Activated CD4-positive, alpha-beta memory T cell treated with anti-CD3 and anti-CD28 coated beads for 36 hours (primary cell): ENCODE data around the gene EPHB1. TPM values are rescaled to one million over a fixed set of nuclear protein-coding genes. Genes with fewer than 3 reads are reported as not detected.

ENCODE experiments used
- CTCF ChIA-PET: fragments of 350-600 bp; sonication (Branson Sonifier 250); formaldehyde crosslinking; loops from one replicate; lab custom pipeline; 2021; ENCODE audit warnings: antibody characterized with exemption, inconsistent platforms; lab: Charles Lee
- POLR2A ChIA-PET: fragments of 350-600 bp; sonication (Branson Sonifier 250); formaldehyde crosslinking; loops from one replicate; lab custom pipeline; 2021; ENCODE audit warnings: antibody characterized with exemption; lab: Charles Lee
- DNase-seq: peaks from one replicate; pipeline ENCODE4 v3.0.0-alpha.2; 2020
- H3K27ac Mint-ChIP-seq: one replicate; pipeline ENCODE4 v1.8.0; 2021; ENCODE audit warnings: mixed read lengths
- H3K27me3 Mint-ChIP-seq: one replicate; pipeline ENCODE4 v1.8.0; 2021; ENCODE audit warnings: mixed read lengths
- H3K36me3 Mint-ChIP-seq: one replicate; pipeline ENCODE4 v1.8.0; 2021; ENCODE audit warnings: mixed read lengths
- H3K4me1 Mint-ChIP-seq: one replicate; pipeline ENCODE4 v1.8.0; 2021; ENCODE audit warnings: low read depth, mixed read lengths
- H3K4me3 Mint-ChIP-seq: one replicate; pipeline ENCODE4 v1.8.0; 2021; ENCODE audit warnings: mild to moderate bottlenecking, mixed read lengths
- H3K9me3 Mint-ChIP-seq: one replicate; pipeline ENCODE4 v1.8.0; 2021; ENCODE audit warnings: mixed read lengths
- intact Hi-C: fragments of 100-400 bp; cut with micrococcal nuclease; formaldehyde crosslinking; loops from one replicate; pipeline ENCODE4 v1.15.1; 2023
- total RNA-seq, 2 experiments: library from RNA; stranded (reverse); gene quantifications; one replicate each; pipeline ENCODE4 v1.2.3, GENCODE V29; 2021

Gene EPHB1
- total RNA-seq, 2 experiments from 2014 or later = 1.3 TPM

- CTCF ChIA-PET = no interaction called here
- intact Hi-C loops = no loop called here
Observed at GRCh38 chr3:135239615-135239884, 444.5 kb downstream of the EPHB1 start.

DNA sequence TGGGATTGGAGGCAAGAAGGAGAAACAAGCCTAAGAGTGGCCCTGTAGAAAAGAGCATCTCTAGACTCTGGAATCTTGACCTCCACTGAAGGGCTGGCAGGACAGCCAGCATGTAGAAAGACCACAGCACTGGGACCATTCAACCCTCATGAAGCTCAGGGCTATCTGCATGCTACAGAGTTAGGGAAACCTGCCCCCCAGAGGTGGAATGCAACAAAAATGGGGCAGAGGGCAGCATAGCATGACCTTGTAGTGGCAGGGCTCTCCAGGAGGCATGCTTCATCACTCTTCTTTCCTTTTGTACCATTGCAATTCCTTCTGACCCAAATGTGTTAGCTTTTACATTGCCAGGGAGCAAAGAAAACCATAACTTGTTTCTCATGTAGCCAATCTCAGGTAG lies 445.4 kb downstream of the EPHB1 start:
- no peak overlapping the region for H3K4me3 Mint-ChIP-seq
- no peaks in the 10 kb centered on the region for H3K9me3 Mint-ChIP-seq
- H3K4me1 Mint-ChIP-seq = no peaks in the 10 kb centered on the region
- intact Hi-C loops = loop anchor here (1.0 kb wide), 1 partner anchor 445 kb away; the partner anchor contains the start of gene EPHB1
- DNase-seq = no peak
- no peaks in the 10 kb centered on the region for H3K27me3 Mint-ChIP-seq
- H3K27ac Mint-ChIP-seq = no peak overlapping the region
- no peaks in the 10 kb centered on the region for H3K36me3 Mint-ChIP-seq
- POLR2A ChIA-PET = no interaction called here
- CTCF ChIA-PET = interaction anchor here (1.3 kb wide), 1 partner anchor 446 kb away, joined by 3 read pairs; no protein-coding TSS in a partner anchor

More at GRCh38 chr3:135239615-135239884, 444.5 kb downstream of the EPHB1 start:
- no peak overlapping the region for H3K4me3 Mint-ChIP-seq
- H3K4me1 Mint-ChIP-seq = no peaks in the 10 kb centered on the region
- no peaks in the 10 kb centered on the region for H3K27me3 Mint-ChIP-seq
- no peaks in the 10 kb centered on the region for H3K36me3 Mint-ChIP-seq
- H3K9me3 Mint-ChIP-seq = no peaks in the 10 kb centered on the region
- DNase-seq = no peak
- no peak overlapping the region for H3K27ac Mint-ChIP-seq
- POLR2A ChIA-PET = no interaction called here

GRCh38 chr3:135242285-135242684 lies 447.2 kb downstream of the EPHB1 start:
- intact Hi-C loops = no loop called here
- no peak overlapping the region for H3K4me3 Mint-ChIP-seq
- no peaks in the 10 kb centered on the region for H3K36me3 Mint-ChIP-seq
- no peaks in the 10 kb centered on the region for H3K9me3 Mint-ChIP-seq
- DNase-seq = no peak
- H3K4me1 Mint-ChIP-seq = no peaks in the 10 kb centered on the region
- no peaks in the 10 kb centered on the region for H3K27me3 Mint-ChIP-seq
- POLR2A ChIA-PET = no interaction called here
- CTCF ChIA-PET = no interaction called here
- no peak overlapping the region for H3K27ac Mint-ChIP-seq

DNA sequence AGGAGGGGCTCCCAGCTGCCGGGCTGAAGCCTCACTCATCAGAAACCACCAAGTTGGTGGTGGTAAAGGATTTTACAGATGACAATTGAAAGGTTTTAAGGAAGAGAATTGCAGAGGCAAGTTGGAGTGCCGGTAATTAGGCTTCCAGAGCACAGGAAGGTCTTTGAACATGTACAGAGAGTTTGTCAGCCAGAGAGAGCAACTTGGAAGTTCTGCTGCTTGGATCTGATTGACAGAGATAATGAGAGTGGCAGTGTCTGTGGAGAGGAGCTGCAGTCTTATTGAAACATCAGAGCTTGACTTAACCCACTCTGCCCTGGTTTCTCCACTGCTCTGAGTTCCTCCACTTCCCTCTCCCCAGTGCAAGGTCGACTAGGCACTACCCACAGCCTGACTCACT lies 448.6 kb downstream of the EPHB1 start:
- Mint-ChIP-seq H3K27ac (no peak overlapping the region), H3K36me3 (no peaks in the 10 kb centered on the region), H3K9me3 (no peaks in the 10 kb centered on the region), H3K4me3 (no peak overlapping the region), H3K27me3 (no peaks in the 10 kb centered on the region), H3K4me1 (no peaks in the 10 kb centered on the region)
- no peak for DNase-seq
- CTCF ChIA-PET = no interaction called here
- POLR2A ChIA-PET = no interaction called here
- intact Hi-C loops = no loop called here

GRCh38 chr3:135246027-135246426 lies 451.0 kb downstream of the EPHB1 start:
- Mint-ChIP-seq H3K36me3 (no peaks in the 10 kb centered on the region), H3K4me3 (no peak overlapping the region), H3K27me3 (no peaks in the 10 kb centered on the region), H3K4me1 (no peaks in the 10 kb centered on the region), H3K27ac (no peak overlapping the region), H3K9me3 (no peaks in the 10 kb centered on the region)
- POLR2A ChIA-PET = no interaction called here
- CTCF ChIA-PET = no interaction called here
- intact Hi-C loops = no loop called here
- DNase-seq = no peak

GRCh38 chr3:135248213-135248612 lies 453.2 kb downstream of the EPHB1 start:
- ChIA-PET CTCF (no interaction called here), POLR2A (no interaction called here)
- H3K4me1 Mint-ChIP-seq = no peaks in the 10 kb centered on the region
- H3K27ac Mint-ChIP-seq = no peak overlapping the region
- no peaks in the 10 kb centered on the region for H3K9me3 Mint-ChIP-seq
- no peaks in the 10 kb centered on the region for H3K36me3 Mint-ChIP-seq
- H3K27me3 Mint-ChIP-seq = no peaks in the 10 kb centered on the region
- intact Hi-C loops = no loop called here
- DNase-seq = no peak
- no peak overlapping the region for H3K4me3 Mint-ChIP-seq

DNA sequence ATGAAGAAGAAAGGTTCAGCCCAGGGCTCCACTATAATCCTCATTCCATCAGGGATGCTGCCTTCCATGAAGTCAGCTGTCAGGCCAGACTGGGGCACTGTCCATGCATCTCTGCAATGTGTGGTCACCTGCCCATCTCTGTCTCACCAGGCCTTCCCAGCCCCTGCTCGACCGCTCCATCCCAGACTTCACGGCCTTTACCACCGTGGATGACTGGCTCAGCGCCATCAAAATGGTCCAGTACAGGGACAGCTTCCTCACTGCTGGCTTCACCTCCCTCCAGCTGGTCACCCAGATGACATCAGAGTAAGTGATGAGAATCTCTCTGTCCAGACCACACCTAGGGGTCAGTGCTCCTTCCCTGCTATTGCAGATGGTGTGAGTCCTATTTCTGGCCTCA lies 454.1 kb downstream of the EPHB1 start:
- H3K4me3 Mint-ChIP-seq = no peak overlapping the region
- CTCF ChIA-PET = no interaction called here
- intact Hi-C loops = no loop called here
- no peak for DNase-seq
- H3K27me3 Mint-ChIP-seq = no peaks in the 10 kb centered on the region
- no peaks in the 10 kb centered on the region for H3K4me1 Mint-ChIP-seq
- H3K9me3 Mint-ChIP-seq = no peaks in the 10 kb centered on the region
- POLR2A ChIA-PET = no interaction called here
- H3K27ac Mint-ChIP-seq = no peak overlapping the region
- H3K36me3 Mint-ChIP-seq = no peaks in the 10 kb centered on the region

GRCh38 chr3:135258916-135259315 lies 463.9 kb downstream of the EPHB1 start:
- intact Hi-C loops = no loop called here
- H3K4me3 Mint-ChIP-seq = no peak overlapping the region
- no peaks in the 10 kb centered on the region for H3K36me3 Mint-ChIP-seq
- H3K27me3 Mint-ChIP-seq = no peaks in the 10 kb centered on the region
- H3K27ac Mint-ChIP-seq = no peak overlapping the region
- no peak for DNase-seq
- ChIA-PET CTCF (no interaction called here), POLR2A (no interaction called here)
- H3K9me3 Mint-ChIP-seq = peaks cover 3% of the 10 kb centered on the region
- H3K4me1 Mint-ChIP-seq = no peaks in the 10 kb centered on the region

DNA sequence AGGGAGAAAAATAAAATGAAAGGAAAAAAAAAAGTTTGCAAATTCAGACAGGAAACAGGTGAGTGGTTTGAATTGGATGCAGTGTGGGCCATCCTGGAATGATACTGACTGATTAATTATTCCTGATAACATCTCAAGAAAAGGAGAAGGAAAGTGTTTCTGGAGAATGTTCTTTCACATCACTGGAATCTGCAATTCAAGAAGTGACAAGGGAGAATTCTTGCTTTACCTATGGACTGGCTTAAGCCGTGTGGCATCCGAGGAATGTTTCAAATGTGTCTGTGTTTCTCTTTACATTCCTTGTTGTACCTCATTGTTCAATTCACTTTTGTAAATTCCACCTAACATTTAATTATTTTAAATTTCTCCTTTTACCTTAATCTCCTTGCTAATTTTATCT lies 465.0 kb downstream of the EPHB1 start:
- Mint-ChIP-seq H3K9me3 (peaks cover 3% of the 10 kb centered on the region), H3K27me3 (no peaks in the 10 kb centered on the region), H3K4me1 (no peaks in the 10 kb centered on the region), H3K4me3 (no peak overlapping the region), H3K27ac (no peak overlapping the region), H3K36me3 (no peaks in the 10 kb centered on the region)
- ChIA-PET POLR2A (no interaction called here), CTCF (no interaction called here)
- intact Hi-C loops = no loop called here
- DNase-seq = no peak

DNA sequence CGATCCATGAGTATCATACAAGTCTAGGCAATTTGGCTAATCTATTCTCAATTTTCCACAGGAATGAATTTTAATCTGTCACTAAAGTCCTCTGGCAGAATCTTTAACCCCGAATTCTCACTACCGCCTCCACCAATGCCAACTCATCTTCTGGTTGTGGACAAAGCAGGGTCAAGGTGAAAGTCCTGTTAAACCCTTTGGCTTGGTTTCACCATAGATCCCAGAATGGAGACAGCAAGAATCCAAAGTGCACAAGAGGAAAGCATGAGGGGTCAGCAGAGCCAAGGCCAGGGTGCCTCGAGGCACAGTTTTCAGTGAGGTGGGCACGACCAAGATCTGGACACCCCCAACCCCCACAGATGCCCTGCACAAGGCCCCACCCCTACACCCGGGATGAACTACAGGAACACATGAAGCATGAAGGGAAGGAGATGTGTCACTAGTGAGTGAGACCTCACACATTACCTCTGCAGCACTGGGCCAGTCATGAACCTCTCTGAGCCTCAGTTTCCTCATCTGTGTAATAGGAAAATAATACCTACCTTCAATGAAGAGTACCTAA lies 466.2 kb downstream of the EPHB1 start:
- POLR2A ChIA-PET = no interaction called here
- Mint-ChIP-seq H3K4me3 (no peak overlapping the region), H3K9me3 (no peaks in the 10 kb centered on the region), H3K36me3 (no peaks in the 10 kb centered on the region), H3K27me3 (no peaks in the 10 kb centered on the region), H3K4me1 (no peaks in the 10 kb centered on the region), H3K27ac (no peak overlapping the region)
- intact Hi-C loops = no loop called here
- CTCF ChIA-PET = no interaction called here
- DNase-seq = no peak

GRCh38 chr3:135261916-135262315 lies 466.9 kb downstream of the EPHB1 start:
- ChIA-PET POLR2A (no interaction called here), CTCF (no interaction called here)
- Mint-ChIP-seq H3K4me3 (no peak overlapping the region), H3K4me1 (no peaks in the 10 kb centered on the region), H3K9me3 (no peaks in the 10 kb centered on the region), H3K27ac (no peak overlapping the region), H3K27me3 (no peaks in the 10 kb centered on the region), H3K36me3 (no peaks in the 10 kb centered on the region)
- intact Hi-C loops = no loop called here
- no peak for DNase-seq

DNA sequence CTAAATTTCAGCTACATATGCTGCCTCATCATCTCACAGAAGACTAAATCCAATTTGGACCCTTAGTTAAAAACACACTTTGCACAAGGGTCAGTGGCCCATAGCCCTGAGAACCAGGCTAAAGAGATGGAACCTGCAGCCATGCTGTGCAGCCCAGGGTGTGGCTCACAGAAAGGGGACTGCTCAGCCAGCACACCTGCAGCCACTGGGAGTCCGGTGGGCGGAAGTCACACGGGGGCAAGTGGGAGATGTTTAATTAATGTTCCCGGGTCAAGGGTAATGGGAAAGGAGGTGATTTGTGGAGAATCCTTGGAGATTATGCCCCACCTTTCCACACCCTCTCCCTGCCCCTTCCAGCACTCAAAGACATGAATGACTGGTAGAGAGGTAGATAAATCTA lies 467.4 kb downstream of the EPHB1 start:
- H3K4me3 Mint-ChIP-seq = no peak overlapping the region
- ChIA-PET CTCF (no interaction called here), POLR2A (no interaction called here)
- intact Hi-C loops = no loop called here
- no peaks in the 10 kb centered on the region for H3K4me1 Mint-ChIP-seq
- H3K36me3 Mint-ChIP-seq = no peaks in the 10 kb centered on the region
- H3K9me3 Mint-ChIP-seq = no peaks in the 10 kb centered on the region
- DNase-seq = no peak
- no peak overlapping the region for H3K27ac Mint-ChIP-seq
- no peaks in the 10 kb centered on the region for H3K27me3 Mint-ChIP-seq

- Mint-ChIP-seq H3K4me3 (no peak overlapping the region), H3K9me3 (no peaks in the 10 kb centered on the region), H3K27ac (no peak overlapping the region), H3K27me3 (no peaks in the 10 kb centered on the region), H3K4me1 (no peaks in the 10 kb centered on the region), H3K36me3 (no peaks in the 10 kb centered on the region)
- DNase-seq = no peak
- ChIA-PET POLR2A (no interaction called here), CTCF (no interaction called here)
- intact Hi-C loops = no loop called here
Observed at GRCh38 chr3:135263331-135263730, 468.3 kb downstream of the EPHB1 start.
